Measurements from ENCODE around the gene RAB29.
A peak's percentile ranks its signal among the peaks of the same experiment; 100 is the strongest.

Gene RAB29

GRCh38 chr1:205743977-205744376 lies 31.3 kb downstream of the RAB29 start:
- no peak overlapping the region for H3K27ac ChIP-seq (ENCODE audit: extremely low read depth, low read depth, low read length)
- ChIA-PET CTCF (interaction anchor here (1.6 kb wide), 1 partner anchor 32 kb away, joined by 3 read pairs; no protein-coding TSS in a partner anchor), POLR2A (no interaction called here)
- H3K4me3 ChIP-seq (ENCODE audit: low read depth, low read length) = no peak overlapping the region
- H3K4me1 ChIP-seq (ENCODE audit: control insufficient read depth, insufficient read depth, low read length) = peaks cover 19% of the 10 kb centered on the region
- peaks cover 8 to 13% of the 10 kb centered on the region in 2 experiments; a peak in 2 of 3 replicates for H3K36me3 ChIP-seq (ENCODE audit: control insufficient read depth in 2 of 2, insufficient read depth in 1 of 2, low read length in 2 of 2)
- no peaks in the 10 kb centered on the region for H3K9me3 ChIP-seq (ENCODE audit: control insufficient read depth, insufficient read depth, low read depth, low read length)
- TF ChIP-seq ZBTB20 (tag by site-specific recombination; IDR thresholded peaks at IDR 0.05) (peak; percentile 26; the same call in 1 of the 2 replicates), ZNF2 (tag by site-specific recombination; IDR thresholded peaks at IDR 0.05) (no peak)

- ChIA-PET POLR2A (interaction anchor here (2.0 kb wide), 1 partner anchor 8 kb away, joined by 6 read pairs; no protein-coding TSS in a partner anchor), CTCF (no interaction called here)
- Histone ChIP-seq H3K4me1 (ENCODE audit: control insufficient read depth, insufficient read depth, low read length) (peaks cover 20% of the 10 kb centered on the region), H3K9me3 (ENCODE audit: control insufficient read depth, insufficient read depth, low read depth, low read length) (no peaks in the 10 kb centered on the region), H3K36me3 (ENCODE audit: control insufficient read depth in 2 of 2, insufficient read depth in 1 of 2, low read length in 2 of 2) (peaks cover 8 to 17% of the 10 kb centered on the region in 2 experiments; a peak in 2 of 3 replicates), H3K4me3 (ENCODE audit: low read depth, low read length) (no peak overlapping the region), H3K27ac (ENCODE audit: extremely low read depth, low read depth, low read length) (no peak overlapping the region)
- TF ChIP-seq ZBTB20 (tag by site-specific recombination; IDR thresholded peaks at IDR 0.05) (no peak), ZNF747 (tag by site-specific recombination; IDR thresholded peaks at IDR 0.05) (no peak)
These were observed 33.6 kb downstream of the RAB29 start for GRCh38 chr1:205741681-205742080.

- Histone ChIP-seq H3K36me3 (ENCODE audit: control insufficient read depth in 2 of 2, insufficient read depth in 1 of 2, low read length in 2 of 2) (peaks cover 14 to 28% of the 10 kb centered on the region in 2 experiments), H3K4me1 (ENCODE audit: control insufficient read depth, insufficient read depth, low read length) (peaks cover 17% of the 10 kb centered on the region), H3K27ac (ENCODE audit: extremely low read depth, low read depth, low read length) (no peak overlapping the region), H3K9me3 (ENCODE audit: control insufficient read depth, insufficient read depth, low read depth, low read length) (no peaks in the 10 kb centered on the region), H3K4me3 (ENCODE audit: low read depth, low read length) (no peak overlapping the region)
- ChIA-PET CTCF (interaction anchor here (0.6 to 3.4 kb wide), 9 partner anchors 10 to 949 kb away, joined by 3 to 18 read pairs (median 5); no protein-coding TSS in a partner anchor), POLR2A (interaction anchor here (0.6 to 2.1 kb wide), 4 partner anchors 9 to 43 kb away, joined by 3 to 11 read pairs (median 4); no protein-coding TSS in a partner anchor)
- no peak for TF ChIP-seq ZNF549 (tag by site-specific recombination; IDR thresholded peaks at IDR 0.05)
- peak; percentile 81 for TF ChIP-seq ZBTB17 (tag by site-specific recombination; IDR thresholded peaks at IDR 0.05)
- TF ChIP-seq OSR2 (tag by site-specific recombination; IDR thresholded peaks at IDR 0.05) = peak; percentile 94
- TF ChIP-seq PRDM6 (tag by site-specific recombination; IDR thresholded peaks at IDR 0.05) = peak; percentile 28; the same call in 1 of the 2 replicates
- 0 out of 2 replicates have a peak, but pooled peaks have one; percentile 56 for TF ChIP-seq WT1 (tag by site-specific recombination; IDR thresholded peaks at IDR 0.05)
- TF ChIP-seq ZNF629 (tag by site-specific recombination; IDR thresholded peaks at IDR 0.05) = peak; percentile 46
- TF ChIP-seq ZNF654 (tag by site-specific recombination; IDR thresholded peaks at IDR 0.05; ENCODE audit: low read depth) = peak; percentile 31
- TF ChIP-seq CTCF (tag by site-specific recombination; IDR thresholded peaks at IDR 0.05) = peak; percentile 40; the same call in 1 of the 2 replicates
- no peak for TF ChIP-seq ZNF449 (tag by site-specific recombination; IDR thresholded peaks at IDR 0.05)
- TF ChIP-seq PRDM10 (tag by site-specific recombination; IDR thresholded peaks at IDR 0.05) = peak; percentile 69
- 0 out of 2 replicates have a peak, but pooled peaks have one; percentile 17 for TF ChIP-seq ZNF561 (tag by site-specific recombination; IDR thresholded peaks at IDR 0.05; ENCODE audit: borderline replicate concordance)
- no peak for TF ChIP-seq ZNF132 (tag by site-specific recombination; IDR thresholded peaks at IDR 0.05; ENCODE audit: borderline replicate concordance)
- 0 out of 2 replicates have a peak, but pooled peaks have one; percentile 12 for TF ChIP-seq PATZ1 (tag by site-specific recombination; IDR thresholded peaks at IDR 0.05)
- TF ChIP-seq ZEB2 (tag by site-specific recombination; IDR thresholded peaks at IDR 0.05) = peak; percentile 85
- no peak for TF ChIP-seq ZNF791 (tag by site-specific recombination; IDR thresholded peaks at IDR 0.05)
These were observed 35.7 kb downstream of the RAB29 start for GRCh38 chr1:205739348-205740160.

Data from HEK293 (cell line).